ENCODE results near the gene DAP3. TPM values are rescaled to one million over a fixed set of nuclear protein-coding genes. Genes with fewer than 3 reads are reported as not detected.
"Not testable (repeated sequence)": the region's sequence is repeated elsewhere in the genome, so short reads cannot be mapped to it uniquely, and the experiment has no call there.

Gene DAP3
- total and polyA plus RNA-seq, 9 of the 15 experiments (the other 6 are each of a cell fraction or from before 2014, with no cell fraction given) = 155 to 484 (median 298) TPM

GRCh38 chr1:155763090-155763815 lies 74.4 kb downstream of the DAP3 start:
- WGBS (ENCODE audit: insufficient coverage, low coverage, missing lambda C conversion rate) = 94% methylated on average over 6 of the region's 6 CpGs
- H4K20me1 ChIP-seq (replicated peaks; ENCODE audit: control insufficient read depth, insufficient read depth, low read length); H3K4me2 ChIP-seq (ENCODE audit: insufficient read depth, low read length); H3K27ac ChIP-seq (ENCODE audit: extremely low read depth, low read depth, low read length); FAIRE-seq; H3K9ac ChIP-seq (ENCODE audit: insufficient read depth in 1 of 2, low read depth in 2 of 2, low read length in 2 of 2); H3K4me3 ChIP-seq; in situ Hi-C loops (cut with MboI); ATAC-seq; H3K9me1 ChIP-seq (ENCODE audit: control insufficient read depth, insufficient read depth, low read length); H3K27me3 ChIP-seq (ENCODE audit: control insufficient read depth in 2 of 2, insufficient read depth in 2 of 2, low read length in 2 of 2); H3K9me3 ChIP-seq (replicated peaks; ENCODE audit: control insufficient read depth, insufficient read depth, low read depth, low read length); CTCF ChIA-PET (ENCODE audit: low intra/inter-chr PET ratio); H3K79me2 ChIP-seq (ENCODE audit: control insufficient read depth, insufficient read depth, low read length); intact Hi-C loops (cut with micrococcal nuclease); H2AFZ ChIP-seq (ENCODE audit: low read depth, low read length); BruUV-seq (replicated peaks): not testable (repeated sequence)
- Histone ChIP-seq H3K36me3 (ENCODE audit: control insufficient read depth, insufficient read depth, low read length) (peaks cover 87% of the 10 kb centered on the region), H3K4me1 (replicated peaks in 1 of 2; ENCODE audit: control insufficient read depth in 2 of 2, insufficient read depth in 2 of 2, low read length in 2 of 2) (peaks cover 5 to 12% of the 10 kb centered on the region in 2 experiments; a peak in 3 of 5 replicates)
- peak in 1 of 4 experiments; percentile 32 for DNase-seq (ENCODE audit: extremely low read depth in 1 of 4, low spot score in 3 of 4)
- POLR2A ChIA-PET = interaction anchor here (0.7 to 1.5 kb wide), 2 partner anchors 9 to 13 kb away, joined by 3 to 4 read pairs; no protein-coding TSS in a partner anchor

GRCh38 chr1:155763989-155764388 lies 75.1 kb downstream of the DAP3 start:
- H3K4me3 ChIP-seq; H3K4me2 ChIP-seq (ENCODE audit: insufficient read depth, low read length); H3K9me3 ChIP-seq (replicated peaks; ENCODE audit: control insufficient read depth, insufficient read depth, low read depth, low read length); H3K9me1 ChIP-seq (ENCODE audit: control insufficient read depth, insufficient read depth, low read length); H3K27me3 ChIP-seq (ENCODE audit: control insufficient read depth in 2 of 2, insufficient read depth in 2 of 2, low read length in 2 of 2); BruUV-seq (replicated peaks); CTCF ChIA-PET (ENCODE audit: low intra/inter-chr PET ratio); H3K27ac ChIP-seq (ENCODE audit: extremely low read depth, low read depth, low read length); H2AFZ ChIP-seq (ENCODE audit: low read depth, low read length); DNase-seq (ENCODE audit: extremely low read depth in 1 of 4, low spot score in 3 of 4); FAIRE-seq; H4K20me1 ChIP-seq (replicated peaks; ENCODE audit: control insufficient read depth, insufficient read depth, low read length); intact Hi-C loops (cut with micrococcal nuclease); H3K9ac ChIP-seq (ENCODE audit: insufficient read depth in 1 of 2, low read depth in 2 of 2, low read length in 2 of 2); in situ Hi-C loops (cut with MboI); ATAC-seq; H3K79me2 ChIP-seq (ENCODE audit: control insufficient read depth, insufficient read depth, low read length): not testable (repeated sequence)
- POLR2A ChIA-PET = interaction anchor here (0.7 kb wide), 1 partner anchor 9 kb away, joined by 3 read pairs; no protein-coding TSS in a partner anchor
- Histone ChIP-seq H3K4me1 (replicated peaks in 1 of 2; ENCODE audit: control insufficient read depth in 2 of 2, insufficient read depth in 2 of 2, low read length in 2 of 2) (peaks cover 8 to 18% of the 10 kb centered on the region in 2 experiments; a peak in 4 of 5 replicates), H3K36me3 (ENCODE audit: control insufficient read depth, insufficient read depth, low read length) (peaks cover 85% of the 10 kb centered on the region)
- WGBS (ENCODE audit: insufficient coverage, low coverage, missing lambda C conversion rate) = 90% methylated on average over 7 of the region's 7 CpGs
